ENCODE data around the gene EXOC2. TPM values are rescaled to one million over a fixed set of nuclear protein-coding genes. Genes with fewer than 3 reads are reported as not detected.

Gene EXOC2
- polyA plus RNA-seq, 1 donor (not counting 4 experiments of a cell fraction or from before 2014, with no cell fraction given): 28.4 TPM

GRCh38 chr6:650098-650497, 42.8 kb downstream of the EXOC2 start:
- no peaks in the 10 kb centered on the region for H3K9me1 ChIP-seq (ENCODE audit: control insufficient read depth, extremely low read depth, insufficient read depth, low read length)
- H3K4me1 ChIP-seq (ENCODE audit: control insufficient read depth, extremely low read depth, insufficient read depth, low read length): no peaks in the 10 kb centered on the region
- no peaks in the 10 kb centered on the region for H3K36me3 ChIP-seq (ENCODE audit: control insufficient read depth in 2 of 2, extremely low read depth in 1 of 2, insufficient read depth in 2 of 2, low read length in 2 of 2)
- no peak overlapping the region for H2AFZ ChIP-seq (ENCODE audit: control insufficient read depth, low read length)
- no peak overlapping the region for H3K4me3 ChIP-seq (ENCODE audit: control insufficient read depth in 2 of 3, extremely low read depth in 1 of 3, insufficient read depth in 2 of 3, low read depth in 1 of 3, low read length in 3 of 3)
- no peaks in the 10 kb centered on the region for H3K9me3 ChIP-seq (ENCODE audit: control insufficient read depth, low read depth, low read length)
- no peak overlapping the region for H3K4me2 ChIP-seq (ENCODE audit: control insufficient read depth, extremely low read depth, insufficient read depth, low read depth, low read length)
- DNase-seq (ENCODE audit: low read depth, low spot score) (no peak), FAIRE-seq (no peak)
- no peak overlapping the region for H3K27ac ChIP-seq (ENCODE audit: control insufficient read depth, insufficient read depth, low read length)
- H3K27me3 ChIP-seq (ENCODE audit: control insufficient read depth, extremely low read depth, insufficient read depth, low read length): no peaks in the 10 kb centered on the region
- dilution Hi-C loops (cut with MboI; ENCODE audit: extremely low pct_ligation_motif_present, low sequenced_read_pairs): no loop called here
- H3K9ac ChIP-seq (ENCODE audit: control insufficient read depth, extremely low read depth, insufficient read depth, low read length): no peak overlapping the region
- peaks cover 14% of the 10 kb centered on the region for H3K79me2 ChIP-seq (ENCODE audit: control insufficient read depth, insufficient read depth, low read length)
- TF ChIP-seq CTCF (optimal IDR thresholded peaks at IDR 0.05 in 1 of 3, IDR thresholded peaks at IDR 0.05 in 1 of 3, conservative IDR thresholded peaks at IDR 0.05 in 1 of 3; ENCODE audit: extremely low read depth in 1 of 3, insufficient read depth in 2 of 3, low read length in 3 of 3): no peak
- TF ChIP-seq EZH2 (IDR thresholded peaks at IDR 0.05; ENCODE audit: low read length): no peak
- no peaks in the 10 kb centered on the region for H4K20me1 ChIP-seq (ENCODE audit: control insufficient read depth, extremely low read depth, insufficient read depth, low read length)

GRCh38 chr6:642805-643204, 50.1 kb downstream of the EXOC2 start:
- no peaks in the 10 kb centered on the region for H3K9me1 ChIP-seq (ENCODE audit: control insufficient read depth, extremely low read depth, insufficient read depth, low read length)
- H3K79me2 ChIP-seq (ENCODE audit: control insufficient read depth, insufficient read depth, low read length): peaks cover 36% of the 10 kb centered on the region
- H4K20me1 ChIP-seq (ENCODE audit: control insufficient read depth, extremely low read depth, insufficient read depth, low read length): peaks cover 4% of the 10 kb centered on the region
- no peak overlapping the region for H3K4me2 ChIP-seq (ENCODE audit: control insufficient read depth, extremely low read depth, insufficient read depth, low read depth, low read length)
- no peaks in the 10 kb centered on the region for H3K27me3 ChIP-seq (ENCODE audit: control insufficient read depth, extremely low read depth, insufficient read depth, low read length)
- DNase-seq (ENCODE audit: low read depth, low spot score) (no peak), FAIRE-seq (no peak)
- dilution Hi-C loops (cut with MboI; ENCODE audit: extremely low pct_ligation_motif_present, low sequenced_read_pairs): no loop called here
- H3K36me3 ChIP-seq (ENCODE audit: control insufficient read depth in 2 of 2, extremely low read depth in 1 of 2, insufficient read depth in 2 of 2, low read length in 2 of 2): no peaks in the 10 kb centered on the region
- no peak for TF ChIP-seq CTCF (optimal IDR thresholded peaks at IDR 0.05 in 1 of 3, IDR thresholded peaks at IDR 0.05 in 1 of 3, conservative IDR thresholded peaks at IDR 0.05 in 1 of 3; ENCODE audit: extremely low read depth in 1 of 3, insufficient read depth in 2 of 3, low read length in 3 of 3)
- no peak for TF ChIP-seq EZH2 (IDR thresholded peaks at IDR 0.05; ENCODE audit: low read length)
- no peak overlapping the region for H3K4me3 ChIP-seq (ENCODE audit: control insufficient read depth in 2 of 3, extremely low read depth in 1 of 3, insufficient read depth in 2 of 3, low read depth in 1 of 3, low read length in 3 of 3)
- no peak overlapping the region for H3K9ac ChIP-seq (ENCODE audit: control insufficient read depth, extremely low read depth, insufficient read depth, low read length)
- no peaks in the 10 kb centered on the region for H3K9me3 ChIP-seq (ENCODE audit: control insufficient read depth, low read depth, low read length)
- no peak overlapping the region for H2AFZ ChIP-seq (ENCODE audit: control insufficient read depth, low read length)
- H3K4me1 ChIP-seq (ENCODE audit: control insufficient read depth, extremely low read depth, insufficient read depth, low read length): no peaks in the 10 kb centered on the region
- H3K27ac ChIP-seq (ENCODE audit: control insufficient read depth, insufficient read depth, low read length): no peak overlapping the region

All from keratinocyte (primary cell).